Ovary (tissue), 3 donors: ENCODE data around the gene CHCT1.

Experiments
- CTCF ChIP-seq, 3 donors: fragments of 450-650 bp in 2 of 3; fragments of 200-600 bp in 1 of 3; IDR thresholded peaks; one replicate each; pipeline versions ENCODE4 v1.5.1 to v1.8.0; 2016 to 2022; ENCODE audit warnings: antibody characterized with exemption in 3 of 3, mild to moderate bottlenecking in 1 of 3
- EP300 ChIP-seq: sonication (generic); formaldehyde crosslinking; IDR thresholded peaks from one replicate; pipeline ENCODE4 v1.6.1; 2017; ENCODE audit warnings: antibody characterized with exemption
- POLR2A ChIP-seq: fragments of 450-650 bp; IDR thresholded peaks from one replicate; pipeline ENCODE4 v1.6.1; 2017; ENCODE audit warnings: antibody characterized with exemption, mild to moderate bottlenecking, moderate library complexity
- donor health status: DM: no; HTN: no; CAD: no.

GRCh38 chr17:60451965-60452364 is 29.7 kb downstream of the CHCT1 start:
- TF ChIP-seq POLR2A, result no peak
- TF ChIP-seq CTCF (IDR thresholded peaks at IDR 0.05), result no peak
- TF ChIP-seq EP300, result no peak
